NCI-H226 (cell line): Measurements from ENCODE around the gene NAV3.

Experiments used
- DNase-seq: peaks from one replicate; pipeline ENCODE4 v3.0.0-alpha.2; 2015

Gene NAV3

DNA sequence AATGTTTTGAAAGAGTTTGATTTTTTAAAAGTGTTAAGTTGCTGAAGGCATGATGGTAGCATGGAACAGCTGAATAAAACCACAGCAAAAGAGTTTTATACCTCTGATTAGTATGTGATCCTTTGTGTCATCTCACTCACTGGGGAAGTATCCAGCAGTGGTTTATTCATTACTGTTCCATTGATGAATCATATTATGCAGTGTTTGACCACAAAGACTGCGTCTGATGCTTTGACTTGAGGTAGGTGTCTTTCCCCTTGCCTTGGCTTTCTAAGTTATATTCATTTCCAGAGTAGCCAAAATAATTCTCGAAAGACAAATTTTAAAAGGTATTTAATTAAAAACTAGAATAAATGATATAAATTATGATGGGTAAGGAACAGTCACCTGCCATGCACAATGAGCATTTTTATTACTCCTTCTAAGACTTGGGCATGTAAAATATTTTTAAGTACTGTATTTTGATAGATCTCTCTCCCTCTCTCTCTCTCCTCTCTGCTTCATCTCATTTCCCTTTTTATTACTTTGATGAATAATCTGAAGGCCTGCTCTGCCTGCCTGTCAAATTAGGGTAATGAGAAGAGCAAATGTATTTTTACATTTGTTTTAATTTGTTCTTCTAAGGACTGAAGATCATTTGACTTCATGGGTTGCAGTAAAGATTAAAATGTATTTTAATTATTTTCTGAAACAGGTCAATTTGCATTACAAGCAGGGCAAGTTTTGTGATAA is 164.9 kb downstream of the NAV3 start:
- peak; percentile 82 for DNase-seq

DNA sequence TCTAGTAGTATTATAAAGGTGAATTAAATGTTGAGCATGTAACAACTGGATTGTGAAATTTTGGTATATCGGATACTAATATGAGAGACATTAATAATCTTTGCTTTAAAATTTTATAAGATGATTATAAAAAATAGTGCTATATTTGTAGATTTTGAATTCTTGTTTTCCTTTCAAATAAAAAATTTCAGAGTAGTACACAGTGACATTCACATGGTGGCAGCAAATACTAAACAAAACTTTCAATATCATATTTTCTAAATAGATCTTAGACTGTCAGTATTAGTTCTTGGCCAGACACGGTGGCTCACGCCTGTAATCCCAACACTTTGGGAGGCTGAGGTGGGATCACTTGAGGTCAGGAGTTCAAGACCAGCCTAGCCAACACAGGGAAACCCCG is 166.0 kb downstream of the NAV3 start:
- DNase-seq, result no peak

DNA sequence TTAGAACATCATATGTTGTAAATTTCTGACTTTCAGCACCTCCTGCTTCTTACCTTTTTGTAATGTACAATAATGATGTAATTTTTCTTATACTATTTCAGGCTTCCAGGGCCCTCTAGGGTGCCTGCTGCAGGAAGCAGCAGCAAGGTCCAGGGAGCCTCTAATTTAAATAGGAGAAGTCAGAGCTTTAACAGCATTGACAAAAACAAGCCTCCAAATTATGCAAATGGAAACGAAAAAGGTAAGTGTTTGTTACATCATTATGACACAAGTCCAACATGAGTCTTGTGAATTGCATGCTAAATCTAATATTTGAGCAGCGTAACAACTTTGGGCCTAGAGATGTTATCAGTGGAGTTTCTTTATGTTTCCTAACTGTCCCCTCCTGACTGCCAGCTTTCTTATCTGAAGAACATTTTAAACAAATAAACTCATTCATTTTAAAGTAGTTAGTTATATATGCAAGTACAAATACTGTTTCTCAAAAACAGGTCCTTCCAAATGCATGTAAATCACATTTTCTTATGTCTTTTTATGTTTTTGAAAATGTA is 167.6 kb downstream of the NAV3 start:
- DNase-seq, result no peak

DNA sequence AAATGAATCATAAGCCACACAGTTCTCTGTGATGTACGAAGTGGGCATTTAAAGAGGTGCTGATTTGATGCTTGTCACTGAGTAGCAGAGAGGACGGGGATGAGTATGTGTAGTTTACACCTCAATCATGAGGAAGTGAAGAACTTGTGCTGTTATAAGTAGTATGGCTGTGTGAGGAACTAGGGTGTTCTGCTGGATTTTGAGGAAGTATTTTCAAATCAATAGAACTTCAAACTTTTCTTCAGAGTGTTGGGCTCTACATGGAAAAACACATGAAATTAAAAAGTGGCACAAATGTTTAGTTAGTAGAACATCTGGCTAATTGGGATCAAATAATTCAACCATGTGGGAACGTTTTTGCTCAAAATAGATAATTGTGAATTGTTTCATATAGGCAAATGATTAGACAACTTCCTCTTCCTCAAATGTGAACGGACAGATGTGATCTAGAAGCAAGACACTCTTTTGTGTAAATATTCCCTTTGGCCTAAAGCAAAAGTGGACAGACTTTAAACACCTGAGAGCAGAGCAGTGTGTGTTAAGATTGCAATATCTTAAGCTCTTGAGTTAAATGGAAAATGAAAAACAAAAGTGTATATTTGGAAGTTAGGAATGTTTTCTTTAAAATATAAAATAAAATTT is 168.5 kb downstream of the NAV3 start:
- DNase-seq, result no peak

DNA sequence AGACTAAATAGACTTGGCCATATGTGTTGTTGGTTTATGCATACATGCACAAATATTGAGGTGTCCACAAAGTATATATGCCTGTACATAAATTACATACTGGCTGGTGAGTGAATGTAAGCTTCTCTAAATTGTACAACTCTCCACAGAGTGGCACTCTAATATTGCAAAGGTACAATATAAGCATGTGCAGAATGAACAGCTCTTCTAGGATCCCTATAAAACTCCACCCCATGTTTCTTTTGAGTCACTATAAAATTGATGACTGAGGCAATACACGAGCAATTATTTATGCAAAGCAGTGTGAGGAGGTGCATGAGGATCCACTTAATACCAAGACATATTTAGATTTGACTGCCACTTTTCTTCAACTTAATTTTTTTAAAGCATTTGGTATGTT is 172.2 kb downstream of the NAV3 start:
- no peak for DNase-seq

DNA sequence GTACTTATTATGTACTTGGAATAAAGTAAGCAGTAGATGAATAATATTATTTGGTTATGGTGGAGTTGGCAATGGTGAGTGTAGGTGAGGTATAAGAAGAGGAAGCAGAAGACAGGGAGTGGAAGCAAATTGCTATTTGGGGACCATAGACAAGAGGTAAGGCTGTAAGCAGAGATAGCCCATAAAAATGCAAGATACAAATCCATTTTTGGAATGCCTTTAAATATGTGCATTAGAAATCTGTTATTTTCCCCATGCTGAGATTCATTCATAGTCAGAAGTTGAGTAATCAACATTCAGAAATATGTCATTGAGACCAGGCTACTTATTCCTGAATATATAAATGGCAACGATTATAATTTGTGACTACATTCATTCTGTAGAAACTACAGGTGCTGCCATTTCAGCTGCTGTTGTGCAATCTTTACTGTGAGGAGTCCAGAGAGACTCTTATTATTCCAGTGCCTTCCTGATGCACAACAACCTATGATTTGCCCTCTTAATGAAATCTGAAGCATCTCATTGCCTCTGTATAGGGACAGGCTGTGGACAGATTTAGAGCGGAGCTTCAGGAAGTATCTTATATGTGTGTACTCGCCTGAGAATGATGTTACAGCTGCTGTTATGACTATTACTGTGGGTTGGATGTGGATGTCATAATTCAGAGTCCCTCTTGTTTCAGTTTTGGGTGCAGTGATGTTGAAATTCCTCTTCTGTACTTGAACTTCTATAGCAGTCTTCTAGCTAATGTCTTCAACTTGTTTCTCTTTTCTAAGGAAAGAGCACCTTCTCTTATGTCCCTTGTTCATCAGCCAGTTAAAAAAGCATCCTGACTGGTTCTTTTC is 173.8 kb downstream of the NAV3 start:
- no peak for DNase-seq

DNA sequence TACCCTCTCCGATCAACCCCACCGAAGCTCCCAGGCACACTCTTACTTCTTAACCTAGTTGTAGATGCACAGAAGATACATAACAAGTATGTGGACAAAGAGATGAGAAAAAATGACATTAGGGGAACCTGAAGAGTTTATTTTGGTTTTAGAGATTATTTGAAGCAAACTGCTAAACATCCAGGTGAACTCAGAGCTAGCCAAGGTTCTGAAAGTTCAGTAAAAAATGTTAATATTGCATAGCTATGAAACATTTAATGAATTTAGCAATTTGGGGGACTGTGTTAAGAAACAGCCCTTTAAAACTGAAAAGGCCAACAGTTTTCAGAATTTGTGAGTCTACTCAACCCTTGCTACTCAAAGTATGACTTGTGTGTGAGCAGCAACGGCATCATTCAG is 174.4 kb downstream of the NAV3 start:
- DNase-seq, result no peak

DNA sequence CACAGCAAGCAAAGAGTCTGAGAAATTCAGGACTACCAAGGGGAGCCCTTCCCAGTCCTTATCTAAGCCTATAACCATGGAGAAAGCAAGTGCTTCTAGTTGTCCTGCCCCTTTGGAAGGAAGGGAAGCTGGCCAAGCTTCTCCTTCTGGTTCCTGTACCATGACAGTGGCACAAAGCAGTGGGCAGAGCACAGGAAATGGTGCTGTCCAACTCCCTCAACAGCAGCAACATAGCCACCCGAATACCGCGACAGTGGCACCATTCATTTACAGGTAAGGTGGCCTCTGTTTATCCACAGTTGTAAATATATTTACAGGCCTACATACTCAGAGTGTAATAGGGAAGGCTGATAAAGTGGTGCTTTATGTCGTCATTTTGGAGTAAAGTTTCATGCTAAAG is 176.5 kb downstream of the NAV3 start:
- DNase-seq, result no peak

DNA sequence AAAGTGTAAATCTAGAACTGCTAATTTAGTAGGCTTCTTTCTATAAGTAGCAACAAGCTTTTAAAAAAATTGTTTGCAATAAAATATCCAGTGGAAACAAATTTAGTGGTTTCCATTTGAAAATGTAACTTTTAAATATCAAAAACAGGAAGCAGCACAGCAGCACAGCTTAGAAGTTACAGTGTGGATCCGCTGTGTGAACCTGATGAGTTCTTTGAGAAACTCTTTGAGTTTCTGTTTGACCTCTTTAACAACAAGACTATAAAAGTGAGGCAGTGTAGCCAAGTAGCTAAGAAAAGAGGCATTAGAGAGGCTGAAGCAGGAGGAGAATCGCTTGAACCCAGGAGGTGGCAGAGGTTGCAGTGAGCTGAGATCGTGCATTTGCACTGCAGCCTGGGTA is 178.3 kb downstream of the NAV3 start:
- DNase-seq, result no peak

DNA sequence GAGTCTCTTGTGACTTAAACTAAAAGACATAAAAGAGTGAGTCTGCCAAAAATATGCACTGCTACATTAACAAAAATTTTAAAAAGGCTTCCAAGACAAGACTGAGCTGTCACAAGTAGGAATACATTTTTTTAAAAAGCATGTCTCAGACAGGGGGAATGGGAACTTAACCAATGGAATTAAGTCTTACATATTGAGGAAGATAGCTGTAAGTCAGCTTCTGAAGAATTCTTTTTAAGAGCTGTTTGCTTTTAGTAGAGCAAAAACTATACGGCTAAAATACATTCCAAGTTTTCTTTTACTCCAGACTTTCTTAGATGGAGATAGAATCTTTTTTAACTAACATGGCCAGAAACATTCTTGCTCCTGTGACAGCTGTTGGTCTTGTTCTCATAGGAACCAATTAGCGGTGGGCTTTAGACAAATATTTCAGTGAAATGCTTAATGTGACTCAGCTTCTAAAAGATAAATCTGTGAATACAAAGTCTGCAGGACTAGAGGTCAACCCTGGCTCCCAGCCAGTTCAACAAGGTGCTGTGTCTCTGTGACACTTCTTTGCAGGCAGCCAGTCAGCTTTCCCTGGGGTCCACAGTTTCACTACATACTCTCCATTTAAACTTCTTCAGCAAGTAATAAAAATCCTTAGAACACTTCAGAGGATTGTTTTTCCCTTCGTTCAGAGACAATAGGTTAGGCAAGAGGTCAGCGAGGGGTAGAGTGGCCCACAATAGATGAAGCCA is 187.6 kb downstream of the NAV3 start:
- no peak for DNase-seq

DNA sequence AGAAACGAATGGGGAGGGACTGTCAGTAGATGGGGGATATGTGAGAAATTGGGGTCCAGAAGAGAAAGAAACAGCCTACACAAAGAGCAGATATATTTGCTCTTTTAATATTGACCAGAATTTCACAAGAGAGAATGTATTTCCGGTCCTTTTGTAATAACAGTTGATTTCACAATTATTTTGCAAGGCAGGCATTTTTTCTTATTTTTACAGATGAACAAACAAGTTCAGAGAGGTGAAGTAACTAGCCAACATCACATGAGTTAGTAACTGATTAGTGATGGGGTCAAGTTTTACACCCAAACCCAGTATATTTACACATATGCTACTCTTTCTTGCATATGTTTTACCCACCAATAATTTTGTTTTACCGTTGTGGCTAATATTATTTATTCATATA is 188.2 kb downstream of the NAV3 start:
- DNase-seq, result peak; percentile 23

DNA sequence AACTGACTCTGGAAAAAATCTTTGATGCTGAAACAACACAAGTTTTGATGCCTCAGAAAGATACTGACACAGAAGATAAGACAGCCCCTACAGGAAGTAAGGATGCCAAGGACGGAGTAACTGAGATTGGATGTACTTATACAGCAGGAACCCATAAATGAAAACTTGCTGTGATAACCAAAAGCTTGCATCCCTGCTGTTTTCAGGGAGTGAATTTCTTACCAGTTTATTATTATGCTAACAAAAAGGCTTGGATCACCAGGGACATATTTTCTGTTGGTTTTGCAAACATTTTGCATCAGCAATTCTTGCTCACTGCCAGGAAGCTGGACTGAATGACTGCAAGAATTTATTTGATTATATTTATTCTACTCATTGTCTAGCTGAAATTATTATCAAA is 197.7 kb downstream of the NAV3 start:
- DNase-seq, result no peak

DNA sequence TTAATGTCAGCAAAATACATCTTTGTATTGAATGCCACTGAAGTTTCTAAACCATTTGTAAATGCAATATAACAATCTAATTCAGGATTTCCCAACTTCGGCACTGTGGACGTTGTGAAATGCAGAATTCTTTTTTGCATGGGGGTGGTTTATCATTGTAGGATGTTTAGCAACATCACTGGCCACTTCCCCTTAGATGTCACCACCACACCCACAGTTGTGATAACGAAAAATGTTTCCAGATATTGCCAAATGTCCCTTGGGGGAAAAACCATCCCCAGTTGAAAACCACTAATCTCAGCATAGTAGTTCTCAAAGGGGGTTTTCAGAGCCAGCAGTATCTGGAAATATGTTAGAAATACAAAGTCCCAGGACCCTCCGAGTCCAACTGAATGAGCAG is 203.3 kb downstream of the NAV3 start:
- DNase-seq, result peak; percentile 51

DNA sequence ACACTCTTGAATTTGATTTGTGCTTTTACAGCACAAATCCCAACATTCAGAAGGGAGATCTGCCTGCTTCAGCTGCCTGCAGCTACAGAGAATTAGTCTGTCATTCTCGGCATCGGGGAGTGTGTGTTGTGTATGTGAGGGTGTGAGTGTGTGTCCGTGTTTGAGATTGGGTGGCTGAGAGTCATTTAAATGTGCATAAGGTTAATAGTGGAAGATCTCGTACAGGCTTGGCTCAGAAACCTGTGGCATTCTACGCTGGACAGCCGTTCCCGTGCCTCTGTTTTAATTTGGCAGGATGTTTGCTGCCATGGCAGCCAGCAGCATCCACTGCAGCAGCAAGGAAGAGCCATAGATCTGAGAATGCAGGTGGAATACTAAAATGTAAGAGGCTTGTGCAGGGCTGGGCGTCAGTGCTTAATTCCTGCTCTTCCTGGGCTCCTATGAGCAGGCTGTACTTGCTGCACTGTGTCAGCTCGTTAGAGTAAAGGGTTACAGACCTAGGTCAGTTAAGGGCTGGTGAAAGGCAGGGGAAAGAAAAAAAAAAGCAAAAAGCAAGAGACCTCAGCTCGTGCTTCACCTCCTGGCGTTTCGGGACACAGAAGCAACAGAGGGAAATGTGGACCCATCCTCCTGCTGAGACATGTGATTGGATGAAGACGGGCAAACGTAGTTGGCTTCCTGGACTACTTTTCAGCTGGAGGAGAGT is 205.4 kb downstream of the NAV3 start:
- no peak for DNase-seq

DNA sequence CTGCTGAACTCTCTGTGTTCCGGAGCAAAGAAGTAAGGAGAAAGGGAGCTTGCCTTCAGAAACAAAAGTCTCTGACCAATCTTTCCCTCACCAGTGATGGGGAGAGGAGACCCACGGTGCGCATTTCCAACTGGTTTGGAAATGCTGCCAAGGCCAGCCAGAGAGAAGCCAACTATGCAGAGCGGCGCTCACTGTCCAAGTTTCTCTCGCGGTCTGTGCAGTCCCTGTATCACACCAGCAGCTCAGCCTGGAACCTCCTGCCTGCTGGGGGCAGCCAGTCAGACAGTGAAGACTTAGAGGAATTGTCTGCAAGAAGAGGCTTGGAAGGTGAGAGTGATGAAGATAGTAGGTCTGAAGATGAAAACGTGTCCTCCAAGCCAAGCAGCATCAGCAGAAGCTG is 206.2 kb downstream of the NAV3 start:
- no peak for DNase-seq

DNA sequence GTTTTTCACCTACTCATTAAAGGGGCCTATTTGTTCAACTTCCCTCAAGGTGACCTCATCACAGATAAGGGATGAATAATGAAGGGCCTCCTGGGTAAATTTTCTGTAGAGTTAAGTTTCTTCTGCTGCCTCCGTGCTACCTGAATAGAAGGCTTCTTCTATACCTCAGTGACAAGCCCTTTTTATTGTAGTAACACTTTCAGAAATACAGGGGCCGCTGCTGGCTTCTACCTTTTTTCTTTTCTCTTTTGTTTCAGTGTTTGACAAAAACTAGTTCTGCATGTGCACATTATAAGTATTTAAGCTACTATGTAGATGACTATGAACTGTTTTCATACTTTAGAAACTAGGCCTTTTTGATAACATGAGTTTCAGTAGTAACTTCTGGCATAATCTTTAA is 207.0 kb downstream of the NAV3 start:
- DNase-seq, result peak; percentile 33

DNA sequence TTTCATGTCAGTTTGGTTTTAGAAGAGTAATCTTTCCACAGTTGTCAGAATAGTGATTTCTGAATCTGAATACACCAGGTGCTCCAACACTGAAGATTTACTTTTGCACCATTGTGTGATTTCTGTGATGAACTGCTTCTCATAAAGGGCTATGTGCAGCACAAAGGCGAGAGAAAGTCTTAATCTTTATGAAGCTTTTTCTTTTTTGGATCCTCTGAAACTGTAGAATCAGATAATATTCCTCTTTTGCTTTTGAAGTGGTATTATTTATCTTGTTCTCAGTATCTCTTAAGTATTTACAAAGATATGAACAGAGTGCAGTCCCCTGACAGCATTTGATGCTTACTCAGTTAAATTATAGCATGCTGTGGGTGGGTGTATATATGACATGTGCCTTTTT is 207.8 kb downstream of the NAV3 start:
- no peak for DNase-seq

DNA sequence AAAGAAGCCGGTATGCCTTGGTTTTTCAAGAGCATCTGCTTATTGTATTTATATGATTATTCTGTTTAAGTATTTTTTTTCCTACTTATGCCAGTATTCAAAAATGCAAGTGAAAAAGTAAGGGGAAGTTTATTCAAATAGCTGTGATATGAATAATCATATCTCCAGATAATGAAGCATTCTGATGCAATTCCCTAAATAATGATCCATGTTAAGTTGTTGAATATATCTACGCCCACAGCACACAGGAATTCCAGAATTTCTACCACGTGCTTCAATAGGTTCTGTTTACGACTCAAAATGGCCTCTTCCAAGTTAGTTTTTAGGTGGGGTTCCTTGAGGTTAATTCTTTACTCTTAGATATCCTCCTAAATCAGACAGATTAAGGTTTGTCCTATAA is 208.3 kb downstream of the NAV3 start:
- DNase-seq, result peak; percentile 48

DNA sequence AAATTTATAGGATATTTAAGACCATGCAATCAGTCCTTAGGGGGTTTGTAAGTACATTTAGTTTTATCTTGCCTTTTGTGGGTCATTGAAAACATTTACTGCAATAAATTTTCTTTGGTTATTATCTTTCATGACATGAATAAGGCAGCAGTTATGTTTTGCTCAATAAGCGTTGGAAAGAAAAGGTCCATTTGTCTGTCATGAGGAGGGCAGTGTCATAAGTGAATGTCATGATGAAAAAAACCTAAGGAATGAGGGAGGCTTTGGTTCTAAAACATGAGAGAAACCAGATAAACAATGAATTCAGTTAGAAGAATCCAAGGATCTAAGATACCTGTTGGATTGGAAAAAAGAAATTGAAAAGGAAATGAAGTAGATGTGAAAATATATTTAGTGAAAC is 209.4 kb downstream of the NAV3 start:
- peak; percentile 37 for DNase-seq

DNA sequence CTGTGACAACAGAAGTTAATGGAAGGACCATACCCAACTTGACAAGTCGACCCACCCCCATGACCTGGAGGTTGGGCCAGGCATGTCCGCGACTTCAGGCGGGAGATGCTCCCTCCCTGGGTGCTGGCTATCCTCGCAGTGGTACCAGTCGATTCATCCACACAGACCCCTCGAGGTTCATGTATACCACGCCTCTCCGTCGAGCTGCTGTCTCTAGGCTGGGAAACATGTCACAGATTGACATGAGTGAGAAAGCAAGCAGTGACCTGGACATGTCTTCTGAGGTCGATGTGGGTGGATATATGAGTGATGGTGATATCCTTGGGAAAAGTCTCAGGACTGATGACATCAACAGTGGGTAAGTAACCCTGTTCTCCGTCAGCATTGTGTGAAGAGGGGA is 220.1 kb downstream of the NAV3 start:
- DNase-seq, result no peak

DNA sequence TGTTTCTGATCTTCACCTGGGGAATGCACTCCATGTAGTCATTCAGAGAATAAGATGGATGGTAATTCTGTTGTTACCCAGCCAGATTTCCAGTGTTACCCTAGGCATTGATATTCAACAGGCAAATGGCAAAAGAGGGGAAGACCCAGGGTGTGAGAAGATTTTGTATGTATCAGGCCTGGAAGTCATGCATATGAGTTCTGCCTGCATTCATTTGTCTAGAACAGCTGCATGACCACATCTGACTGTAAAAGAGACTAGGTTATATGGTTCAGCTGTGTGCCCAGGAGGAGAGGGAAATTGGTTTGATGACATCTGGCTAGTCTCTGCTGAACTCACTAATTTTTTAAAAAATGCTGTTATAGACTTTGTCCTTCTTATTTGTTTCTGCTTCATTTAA is 224.9 kb downstream of the NAV3 start:
- DNase-seq, result no peak

DNA sequence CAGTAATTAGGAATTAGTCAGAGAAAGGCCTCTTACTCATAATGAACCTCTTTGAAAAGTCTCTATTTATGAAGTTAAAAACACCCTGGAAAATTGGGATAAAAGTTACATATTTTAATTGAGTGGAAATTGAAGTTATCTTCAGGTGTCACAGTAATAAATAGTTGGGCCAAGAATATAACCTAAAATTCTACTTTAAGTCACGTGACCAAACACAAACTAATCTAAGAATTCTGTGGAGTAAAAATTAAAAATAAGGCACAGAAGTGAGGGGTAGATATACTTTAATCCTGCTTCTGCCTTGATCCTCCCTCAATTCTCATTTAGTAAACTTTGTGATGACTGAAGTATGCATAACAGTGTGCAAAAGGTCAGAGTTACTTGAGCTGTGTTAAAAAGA is 226.4 kb downstream of the NAV3 start:
- DNase-seq, result no peak
